Adrenal gland (tissue), 5 donors: Measurements from ENCODE around the gene NAV2.

Source experiments
- CTCF ChIP-seq, 6 experiments: fragments of 450-650 bp in 4 of 6; fragments of 200-600 bp in 2 of 6; sonication (generic) in 1 of 6; IDR thresholded peaks; 1 replicate in 5 of 6; 2 replicates in 1 of 6; pipeline versions ENCODE4 v1.5.1 to v1.8.0; 2016 to 2021; ENCODE audit warnings: antibody characterized with exemption in 6 of 6, mild to moderate bottlenecking in 2 of 6, moderate library complexity in 1 of 6
- POLR2A ChIP-seq, 2 donors: fragments of 450-650 bp; IDR thresholded peaks; one replicate each; pipeline ENCODE4 v1.6.1; 2017; ENCODE audit warnings: antibody characterized with exemption in 2 of 2, mild to moderate bottlenecking in 2 of 2, moderate library complexity in 1 of 2
- donor health status: DM: no; HTN: no; CAD: no.

- no peak for TF ChIP-seq CTCF (IDR thresholded peaks at IDR 0.05)
- no peak for TF ChIP-seq POLR2A (IDR thresholded peaks at IDR 0.05)
These were observed 17.7 kb downstream of the NAV2 start for GRCh38 chr11:19730373-19730772.
